Glutamatergic neuron (in vitro differentiated cells): Measurements from ENCODE around the gene MRAP. TPM values are rescaled to one million over a fixed set of nuclear protein-coding genes. Genes with fewer than 3 reads are reported as not detected.

Source experiments
- DNase-seq: peaks from one replicate; pipeline ENCODE4 v3.0.0; 2022
- H3K27ac Mint-ChIP-seq: one replicate; pipeline ENCODE4 v1.8.0; 2020; ENCODE audit warnings: mild to moderate bottlenecking, mixed read lengths, inconsistent platforms; ENCODE audit not compliant: unreplicated experiment
- H3K27me3 Mint-ChIP-seq: one replicate; pipeline ENCODE4 v1.8.0; 2020; ENCODE audit warnings: mild to moderate bottlenecking, moderate library complexity, mixed read lengths, inconsistent platforms; ENCODE audit not compliant: unreplicated experiment
- H3K36me3 Mint-ChIP-seq: one replicate; pipeline ENCODE4 v1.8.0; 2020; ENCODE audit warnings: mild to moderate bottlenecking, mixed read lengths, inconsistent platforms; ENCODE audit not compliant: unreplicated experiment
- H3K4me1 Mint-ChIP-seq: one replicate; pipeline ENCODE4 v1.8.0; 2020; ENCODE audit warnings: mild to moderate bottlenecking, low read depth, mixed read lengths, inconsistent platforms; ENCODE audit not compliant: unreplicated experiment
- H3K4me3 Mint-ChIP-seq: one replicate; pipeline ENCODE4 v1.8.0; 2020; ENCODE audit warnings: mild to moderate bottlenecking, mixed read lengths, inconsistent platforms; ENCODE audit not compliant: unreplicated experiment
- H3K9me3 Mint-ChIP-seq: one replicate; pipeline ENCODE4 v1.8.0; 2020; ENCODE audit warnings: mild to moderate bottlenecking, moderate library complexity, mixed read lengths, inconsistent platforms; ENCODE audit not compliant: unreplicated experiment
- total RNA-seq: library from RNA; stranded (reverse); fragmentation: NEBNext Ultra II Directional; extraction: Animal tissue kit (Norgen Biotek cat#: 25700); gene quantifications from one replicate; pipeline ENCODE4 v1.2.1, GENCODE V29; 2021; ENCODE audit not compliant: unreplicated experiment
- TF ChIP-seq, protein P1 (sequence below): fragments of 200-600 bp; sonication (generic); IDR thresholded peaks from one replicate; pipeline ENCODE4 v1.5.0; 2021; ENCODE audit not compliant: partially characterized antibody, unreplicated experiment

The MRAP gene
- total RNA-seq, 1 donor from 2014 or later, result not detected

- DNase-seq, result no peak
- H3K36me3 Mint-ChIP-seq, result peaks cover 6% of the 10 kb centered on the region
- H3K4me3 Mint-ChIP-seq, result no peak overlapping the region
- H3K4me1 Mint-ChIP-seq, result peaks cover 23% of the 10 kb centered on the region
- peaks cover 3% of the 10 kb centered on the region for H3K27me3 Mint-ChIP-seq
- TF ChIP-seq, protein P1, sequence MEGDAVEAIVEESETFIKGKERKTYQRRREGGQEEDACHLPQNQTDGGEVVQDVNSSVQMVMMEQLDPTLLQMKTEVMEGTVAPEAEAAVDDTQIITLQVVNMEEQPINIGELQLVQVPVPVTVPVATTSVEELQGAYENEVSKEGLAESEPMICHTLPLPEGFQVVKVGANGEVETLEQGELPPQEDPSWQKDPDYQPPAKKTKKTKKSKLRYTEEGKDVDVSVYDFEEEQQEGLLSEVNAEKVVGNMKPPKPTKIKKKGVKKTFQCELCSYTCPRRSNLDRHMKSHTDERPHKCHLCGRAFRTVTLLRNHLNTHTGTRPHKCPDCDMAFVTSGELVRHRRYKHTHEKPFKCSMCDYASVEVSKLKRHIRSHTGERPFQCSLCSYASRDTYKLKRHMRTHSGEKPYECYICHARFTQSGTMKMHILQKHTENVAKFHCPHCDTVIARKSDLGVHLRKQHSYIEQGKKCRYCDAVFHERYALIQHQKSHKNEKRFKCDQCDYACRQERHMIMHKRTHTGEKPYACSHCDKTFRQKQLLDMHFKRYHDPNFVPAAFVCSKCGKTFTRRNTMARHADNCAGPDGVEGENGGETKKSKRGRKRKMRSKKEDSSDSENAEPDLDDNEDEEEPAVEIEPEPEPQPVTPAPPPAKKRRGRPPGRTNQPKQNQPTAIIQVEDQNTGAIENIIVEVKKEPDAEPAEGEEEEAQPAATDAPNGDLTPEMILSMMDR, result no peak
- H3K27ac Mint-ChIP-seq, result no peak overlapping the region
- H3K9me3 Mint-ChIP-seq, result peaks cover 5% of the 10 kb centered on the region
Observed at GRCh38 chr21:32316361-32317215, 17.9 kb downstream of the MRAP start.

DNA sequence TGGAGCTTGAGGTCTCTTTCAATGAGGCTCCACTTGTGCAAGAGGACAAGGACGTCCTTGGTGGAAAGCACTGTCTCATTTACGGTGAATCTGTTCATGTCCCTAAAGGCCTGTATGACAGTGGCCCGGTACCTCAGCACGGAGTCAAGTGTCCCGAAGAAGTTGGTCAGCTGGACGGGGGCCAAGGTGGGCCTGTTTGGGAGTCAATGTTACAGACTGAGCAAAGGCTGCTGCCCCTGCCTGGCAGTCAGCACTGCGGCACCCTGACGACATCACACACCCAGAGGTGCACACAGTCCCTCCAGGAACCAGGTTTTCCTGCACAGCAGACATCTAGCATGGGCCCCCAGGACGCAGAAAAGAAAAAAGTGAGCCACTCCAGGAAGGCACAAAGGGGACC is 19.1 kb downstream of the MRAP start:
- no peak for DNase-seq
- Mint-ChIP-seq H3K4me1 (peaks cover 19% of the 10 kb centered on the region), H3K27ac (no peak overlapping the region), H3K36me3 (peaks cover 6% of the 10 kb centered on the region), H3K9me3 (peaks cover 5% of the 10 kb centered on the region), H3K4me3 (no peak overlapping the region), H3K27me3 (peaks cover 3% of the 10 kb centered on the region)
- TF ChIP-seq, protein P1, result no peak

DNA sequence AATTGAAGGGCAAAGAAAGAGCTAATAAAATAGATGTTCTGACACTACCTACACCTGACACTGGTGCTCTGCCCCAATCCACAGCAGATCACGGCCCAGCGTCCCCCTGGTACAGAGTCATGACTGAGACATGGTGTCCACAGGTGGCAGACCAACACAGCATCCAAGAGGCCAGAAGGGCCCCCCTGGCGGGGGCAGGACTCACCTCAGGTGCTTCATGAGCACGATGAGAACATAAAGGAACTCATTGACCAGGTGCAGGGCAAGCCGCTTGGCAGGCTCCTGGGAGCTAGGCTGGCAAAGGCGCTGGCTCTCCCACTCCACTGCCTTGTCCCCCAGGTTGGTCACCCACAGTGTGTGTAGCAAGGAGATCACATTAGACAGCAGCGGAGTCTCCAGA is 20.4 kb downstream of the MRAP start:
- peak overlapping the region; percentile 6 for H3K27ac Mint-ChIP-seq
- H3K4me3 Mint-ChIP-seq, result no peak overlapping the region
- H3K36me3 Mint-ChIP-seq, result peaks cover 6% of the 10 kb centered on the region
- peaks cover 5% of the 10 kb centered on the region for H3K9me3 Mint-ChIP-seq
- TF ChIP-seq, protein P1, result no peak
- peaks cover 11% of the 10 kb centered on the region for H3K4me1 Mint-ChIP-seq
- H3K27me3 Mint-ChIP-seq, result peaks cover 3% of the 10 kb centered on the region
- DNase-seq, result no peak

DNA sequence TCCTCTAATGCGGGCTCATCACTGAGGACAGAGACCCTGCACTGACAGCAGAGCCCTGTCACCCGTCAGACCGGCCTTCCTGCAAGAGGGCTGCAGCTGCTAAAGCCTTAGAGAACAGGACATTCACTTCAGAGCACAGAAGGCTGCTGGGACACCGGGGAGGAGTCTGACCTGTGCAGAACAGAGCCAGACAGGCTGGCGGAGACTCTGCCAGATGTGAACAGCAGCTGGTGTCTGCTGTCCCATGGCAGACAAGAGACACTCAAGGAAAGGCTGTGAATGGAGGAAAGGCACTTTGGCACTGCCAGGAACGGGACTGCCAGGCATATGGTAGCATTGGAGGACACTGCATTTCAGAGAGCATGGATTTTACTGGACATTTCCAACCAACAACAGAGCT is 21.4 kb downstream of the MRAP start:
- Mint-ChIP-seq H3K9me3 (peaks cover 5% of the 10 kb centered on the region), H3K36me3 (peaks cover 8% of the 10 kb centered on the region), H3K4me1 (peaks cover 11% of the 10 kb centered on the region), H3K27ac (peak overlapping the region; percentile 83), H3K27me3 (peaks cover 3% of the 10 kb centered on the region), H3K4me3 (peak overlapping the region; percentile 20)
- peak; percentile 67 for DNase-seq
- TF ChIP-seq, protein P1, result no peak

DNA sequence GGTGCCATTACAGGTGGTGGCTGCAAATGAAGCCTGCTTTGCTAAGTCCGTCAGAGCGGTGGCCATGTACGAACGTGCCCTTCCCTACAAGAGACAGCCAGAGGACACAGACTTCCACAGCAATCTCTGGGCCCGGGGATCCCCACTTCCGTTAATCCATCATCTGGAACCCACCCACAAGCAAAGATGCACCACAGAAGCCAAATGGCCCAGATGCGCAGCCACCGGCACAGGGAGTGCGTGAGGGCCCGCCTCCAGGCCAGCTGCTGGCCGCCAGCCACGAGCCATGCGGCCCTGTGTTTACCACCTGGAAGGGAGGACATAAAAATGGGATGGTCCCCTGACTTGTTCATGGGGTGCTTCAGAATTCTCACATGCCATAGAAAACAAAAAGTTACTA is 22.1 kb downstream of the MRAP start:
- Mint-ChIP-seq H3K4me3 (no peak overlapping the region), H3K36me3 (peaks cover 11% of the 10 kb centered on the region), H3K9me3 (peaks cover 5% of the 10 kb centered on the region), H3K4me1 (peaks cover 11% of the 10 kb centered on the region), H3K27me3 (peaks cover 3% of the 10 kb centered on the region), H3K27ac (no peak overlapping the region)
- TF ChIP-seq, protein P1, result no peak
- DNase-seq, result no peak
